C4-2B (cell line): Measurements from ENCODE around the gene CKS2.
"Not testable (repeated sequence)": the region's sequence is repeated elsewhere in the genome, so short reads cannot be mapped to it uniquely, and the experiment has no call there.

Experiments
- H3K27ac ChIP-seq: fragments of 450-650 bp; 2 replicates; pipeline ENCODE4 v1.5.1; 2017
- CTCF ChIP-seq: fragments of 450-650 bp; conservative IDR thresholded peaks from 2 replicates; pipeline ENCODE4 v1.5.1; 2017; ENCODE audit warnings: mild to moderate bottlenecking
- ZFX ChIP-seq: fragments of 450-650 bp; IDR thresholded peaks from 2 replicates; pipeline ENCODE4 v1.6.1; 2017

CKS2 gene

GRCh38 chr9:89342213-89342612 lies 31.2 kb downstream of the CKS2 start:
- TF ChIP-seq ZFX: no peak
- no peak for TF ChIP-seq CTCF

GRCh38 chr9:89342948-89343347 lies 32.0 kb downstream of the CKS2 start:
- TF ChIP-seq CTCF: no peak
- no peak for TF ChIP-seq ZFX
- no peak overlapping the region for H3K27ac ChIP-seq

More at GRCh38 chr9:89342213-89342612, 31.2 kb downstream of the CKS2 start:
- H3K27ac ChIP-seq: no peak overlapping the region

- not testable (repeated sequence) for H3K27ac ChIP-seq
Observed at GRCh38 chr9:89343812-89344211, 32.8 kb downstream of the CKS2 start.

- TF ChIP-seq CTCF (no peak), ZFX (no peak)
- no peak overlapping the region for H3K27ac ChIP-seq
Observed at GRCh38 chr9:89345476-89345875, 34.5 kb downstream of the CKS2 start.

GRCh38 chr9:89346696-89347095 lies 35.7 kb downstream of the CKS2 start:
- no peak overlapping the region for H3K27ac ChIP-seq
- TF ChIP-seq ZFX (no peak), CTCF (no peak)

- TF ChIP-seq ZFX (no peak), CTCF (no peak)
Observed at GRCh38 chr9:89347651-89348050, 36.7 kb downstream of the CKS2 start.

GRCh38 chr9:89349607-89350006 lies 38.6 kb downstream of the CKS2 start:
- H3K27ac ChIP-seq: no peak overlapping the region
- no peak for TF ChIP-seq ZFX
- TF ChIP-seq CTCF: no peak

More at GRCh38 chr9:89347651-89348050, 36.7 kb downstream of the CKS2 start:
- H3K27ac ChIP-seq: no peak overlapping the region

- no peak overlapping the region for H3K27ac ChIP-seq
- TF ChIP-seq ZFX (no peak), CTCF (no peak)
Observed at GRCh38 chr9:89350988-89351557, 40.1 kb downstream of the CKS2 start.
